ENCODE data around the gene ABCD2.
"Not testable (repeated sequence)": the region's sequence is repeated elsewhere in the genome, so short reads cannot be mapped to it uniquely, and the experiment has no call there.

ABCD2 gene

DNA sequence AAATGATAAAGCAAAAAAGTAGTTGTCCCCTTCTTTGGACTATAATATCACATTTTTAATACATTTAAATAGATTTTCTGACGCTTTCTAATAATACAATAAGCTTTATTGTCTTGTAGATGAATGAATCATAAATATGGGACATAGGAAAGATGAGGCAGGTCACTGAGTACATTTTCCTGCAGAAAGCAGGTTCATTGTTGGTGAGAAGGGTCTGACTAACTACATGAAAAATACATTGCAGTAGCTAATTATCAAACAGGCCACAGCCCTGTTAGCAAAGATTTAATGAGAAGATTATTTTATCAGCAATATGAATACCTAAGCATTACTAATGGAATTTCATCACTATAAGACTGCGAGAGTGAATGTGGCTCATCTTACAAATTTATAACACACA is 45.6 kb downstream of the ABCD2 start:
- H3K4me3 ChIP-seq (ENCODE audit: low read depth, low read length) = no peak overlapping the region
- no peak for DNase-seq (ENCODE audit: low read depth)
- TF ChIP-seq POLR2A (IDR thresholded peaks at IDR 0.05; ENCODE audit: extremely low read depth, insufficient read length) = no peak
- TF ChIP-seq, protein P1, sequence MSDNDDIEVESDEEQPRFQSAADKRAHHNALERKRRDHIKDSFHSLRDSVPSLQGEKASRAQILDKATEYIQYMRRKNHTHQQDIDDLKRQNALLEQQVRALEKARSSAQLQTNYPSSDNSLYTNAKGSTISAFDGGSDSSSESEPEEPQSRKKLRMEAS (IDR thresholded peaks at IDR 0.05; ENCODE audit: low read depth, low read length) = no peak
- TF ChIP-seq, protein P2, sequence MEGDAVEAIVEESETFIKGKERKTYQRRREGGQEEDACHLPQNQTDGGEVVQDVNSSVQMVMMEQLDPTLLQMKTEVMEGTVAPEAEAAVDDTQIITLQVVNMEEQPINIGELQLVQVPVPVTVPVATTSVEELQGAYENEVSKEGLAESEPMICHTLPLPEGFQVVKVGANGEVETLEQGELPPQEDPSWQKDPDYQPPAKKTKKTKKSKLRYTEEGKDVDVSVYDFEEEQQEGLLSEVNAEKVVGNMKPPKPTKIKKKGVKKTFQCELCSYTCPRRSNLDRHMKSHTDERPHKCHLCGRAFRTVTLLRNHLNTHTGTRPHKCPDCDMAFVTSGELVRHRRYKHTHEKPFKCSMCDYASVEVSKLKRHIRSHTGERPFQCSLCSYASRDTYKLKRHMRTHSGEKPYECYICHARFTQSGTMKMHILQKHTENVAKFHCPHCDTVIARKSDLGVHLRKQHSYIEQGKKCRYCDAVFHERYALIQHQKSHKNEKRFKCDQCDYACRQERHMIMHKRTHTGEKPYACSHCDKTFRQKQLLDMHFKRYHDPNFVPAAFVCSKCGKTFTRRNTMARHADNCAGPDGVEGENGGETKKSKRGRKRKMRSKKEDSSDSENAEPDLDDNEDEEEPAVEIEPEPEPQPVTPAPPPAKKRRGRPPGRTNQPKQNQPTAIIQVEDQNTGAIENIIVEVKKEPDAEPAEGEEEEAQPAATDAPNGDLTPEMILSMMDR (IDR thresholded peaks at IDR 0.05; ENCODE audit: low read depth, low read length) = no peak
- TF ChIP-seq MYC (IDR thresholded peaks at IDR 0.05; ENCODE audit: low read depth, low read length) = no peak

- H3K4me3 ChIP-seq (ENCODE audit: low read depth, low read length) = no peak overlapping the region
- DNase-seq (ENCODE audit: low read depth) = no peak
- TF ChIP-seq, protein P1 (IDR thresholded peaks at IDR 0.05; ENCODE audit: low read depth, low read length) = no peak
- TF ChIP-seq, protein P2 (IDR thresholded peaks at IDR 0.05; ENCODE audit: low read depth, low read length) = no peak
- TF ChIP-seq MYC (IDR thresholded peaks at IDR 0.05; ENCODE audit: low read depth, low read length) (no peak), POLR2A (IDR thresholded peaks at IDR 0.05; ENCODE audit: extremely low read depth, insufficient read length) (no peak)
These were observed 47.1 kb downstream of the ABCD2 start for GRCh38 chr12:39572551-39572950.

DNA sequence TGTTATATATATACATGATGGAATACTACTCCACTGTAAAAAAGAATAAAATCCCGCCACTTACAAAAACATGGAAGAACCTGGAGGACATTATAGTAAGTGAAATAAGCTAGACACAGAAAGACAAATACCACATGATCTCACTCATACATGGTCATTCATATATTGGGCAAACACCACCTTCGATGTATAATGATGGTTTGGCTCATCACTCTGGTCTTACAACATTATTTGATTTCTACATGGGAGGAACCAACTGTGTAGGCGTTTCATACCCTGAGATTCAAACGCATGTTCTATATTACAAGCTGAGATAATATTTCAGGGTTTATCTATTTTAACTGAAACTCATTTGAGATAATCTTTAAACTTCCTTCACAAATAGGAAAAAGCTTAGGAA is 48.3 kb downstream of the ABCD2 start:
- TF ChIP-seq, protein P1 (IDR thresholded peaks at IDR 0.05; ENCODE audit: low read depth, low read length) = no peak
- TF ChIP-seq POLR2A (IDR thresholded peaks at IDR 0.05; ENCODE audit: extremely low read depth, insufficient read length) (no peak), MYC (IDR thresholded peaks at IDR 0.05; ENCODE audit: low read depth, low read length) (no peak)
- TF ChIP-seq, protein P2 (IDR thresholded peaks at IDR 0.05; ENCODE audit: low read depth, low read length) = no peak
- no peak for DNase-seq (ENCODE audit: low read depth)
- no peak overlapping the region for H3K4me3 ChIP-seq (ENCODE audit: low read depth, low read length)

DNA sequence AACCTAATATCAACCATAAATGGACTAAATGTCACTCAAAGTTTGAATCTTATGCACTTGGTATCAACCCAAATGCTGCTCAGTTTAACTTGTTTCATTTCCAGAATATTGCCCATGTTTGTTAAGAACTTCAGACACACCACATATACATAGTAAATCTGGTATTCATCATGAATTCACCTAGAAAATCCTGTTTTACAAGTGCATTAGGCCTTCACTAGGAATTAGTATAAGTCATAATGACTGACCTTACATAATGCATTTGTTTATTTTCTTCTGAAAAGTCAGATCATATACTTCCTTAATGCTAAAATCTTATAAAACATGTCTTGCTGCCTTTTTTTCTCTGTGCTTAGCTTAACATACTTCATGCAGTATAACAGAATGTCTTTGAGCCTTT is 66.1 kb downstream of the ABCD2 start:
- DNase-seq (ENCODE audit: low read depth) = no peak
- no peak for TF ChIP-seq MYC (IDR thresholded peaks at IDR 0.05; ENCODE audit: low read depth, low read length)
- TF ChIP-seq POLR2A (IDR thresholded peaks at IDR 0.05; ENCODE audit: extremely low read depth, insufficient read length) = no peak
- TF ChIP-seq, protein P1 (IDR thresholded peaks at IDR 0.05; ENCODE audit: low read depth, low read length) = no peak
- no peak overlapping the region for H3K4me3 ChIP-seq (ENCODE audit: low read depth, low read length)

GRCh38 chr12:39544211-39544610 is 75.4 kb downstream of the ABCD2 start:
- not testable (repeated sequence) for H3K4me3 ChIP-seq (ENCODE audit: low read depth, low read length); DNase-seq (ENCODE audit: low read depth)

DNA sequence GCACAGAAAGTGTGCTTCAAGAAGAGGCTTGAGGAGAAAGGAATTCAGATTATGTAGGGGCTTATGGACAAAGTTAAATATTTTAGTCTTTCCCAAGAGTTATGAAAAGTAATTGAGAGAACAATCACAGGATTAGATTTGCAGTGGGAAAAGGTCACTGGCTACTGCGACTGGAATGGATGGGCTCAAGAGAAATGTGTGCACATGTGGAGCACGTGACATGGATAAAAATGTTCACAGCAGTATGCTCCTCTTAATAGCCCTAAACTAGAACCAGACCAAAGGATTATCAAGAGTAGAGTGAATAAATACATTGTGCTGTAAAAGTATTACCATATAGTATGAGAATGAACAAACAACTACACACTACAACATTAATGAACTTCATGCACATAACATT is 78.1 kb downstream of the ABCD2 start:
- DNase-seq (ENCODE audit: low read depth) = no peak
- no peak overlapping the region for H3K4me3 ChIP-seq (ENCODE audit: low read depth, low read length)
- TF ChIP-seq, protein P2 (IDR thresholded peaks at IDR 0.05; ENCODE audit: low read depth, low read length) = no peak
- no peak for TF ChIP-seq POLR2A (IDR thresholded peaks at IDR 0.05; ENCODE audit: extremely low read depth, insufficient read length)
- no peak for TF ChIP-seq MYC (IDR thresholded peaks at IDR 0.05; ENCODE audit: low read depth, low read length)
- TF ChIP-seq, protein P1 (IDR thresholded peaks at IDR 0.05; ENCODE audit: low read depth, low read length) = no peak

DNA sequence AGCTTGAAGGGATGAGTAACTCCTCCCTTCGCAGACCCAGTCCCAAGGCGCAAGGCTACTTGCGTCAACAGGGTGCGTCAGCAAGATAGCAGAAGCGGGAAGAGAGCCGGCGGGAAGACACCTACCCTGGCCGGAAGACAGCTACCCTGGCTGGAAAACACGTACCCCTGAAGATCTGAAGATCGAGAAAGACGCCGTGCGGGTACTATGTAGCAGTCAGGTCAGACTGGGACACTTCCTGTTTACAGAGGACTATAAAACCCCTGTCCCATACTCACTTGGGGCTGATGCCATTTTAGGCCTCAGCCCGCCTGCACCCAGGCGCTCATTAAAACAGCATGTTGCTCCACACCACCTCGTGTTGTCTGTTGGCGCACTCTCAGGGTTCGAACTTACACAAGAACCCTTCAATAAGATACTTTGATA is 80.9 kb downstream of the ABCD2 start:
- TF ChIP-seq MYC (IDR thresholded peaks at IDR 0.05; ENCODE audit: low read depth, low read length) = no peak
- TF ChIP-seq POLR2A (IDR thresholded peaks at IDR 0.05; ENCODE audit: extremely low read depth, insufficient read length) = no peak
- TF ChIP-seq, protein P1 (IDR thresholded peaks at IDR 0.05; ENCODE audit: low read depth, low read length) = no peak
- TF ChIP-seq, protein P2 (IDR thresholded peaks at IDR 0.05; ENCODE audit: low read depth, low read length) = no peak
- no peak overlapping the region for H3K4me3 ChIP-seq (ENCODE audit: low read depth, low read length)
- no peak for DNase-seq (ENCODE audit: low read depth)

Measured in NB4 (cell line).